ENCODE results near the gene FCER1G.

The FCER1G gene

GRCh38 chr1:161215076-161215475, at the start of gene FCER1G:
FCER1G (plus strand) TSS chr1:161215295; CDS start chr1:161215322, 27 bp downstream.
- no peak for DNase-seq (ENCODE audit: low read depth in 2 of 2)

GRCh38 chr1:161165742-161166668, 49.1 kb upstream of the FCER1G start, which contains the start of gene PPOX:
PPOX (plus strand) TSS chr1:161166426; CDS start chr1:161166848, 422 bp downstream.
- DNase-seq (ENCODE audit: low read depth in 2 of 2): peak; percentile 86

GRCh38 chr1:161166669-161167548, 48.2 kb upstream of the FCER1G start:
- no peak for DNase-seq (ENCODE audit: low read depth in 2 of 2)

- DNase-seq (ENCODE audit: low read depth in 2 of 2): no peak
Measured at GRCh38 chr1:161168906-161169305, 46.2 kb upstream of the FCER1G start.

GRCh38 chr1:161171191-161171590, 43.9 kb upstream of the FCER1G start:
- DNase-seq (ENCODE audit: low read depth in 2 of 2): no peak

GRCh38 chr1:161171696-161172095, 43.4 kb upstream of the FCER1G start:
- no peak for DNase-seq (ENCODE audit: low read depth in 2 of 2)

- no peak for DNase-seq (ENCODE audit: low read depth in 2 of 2)
Measured at GRCh38 chr1:161172349-161172748, 42.7 kb upstream of the FCER1G start.

GRCh38 chr1:161172776-161173376, 42.2 kb upstream of the FCER1G start:
- peak; percentile 91 to 94 for DNase-seq (ENCODE audit: low read depth in 2 of 2)

- DNase-seq (ENCODE audit: low read depth in 2 of 2): no peak
Measured at GRCh38 chr1:161173711-161174110, 41.4 kb upstream of the FCER1G start.

GRCh38 chr1:161174911-161175310, 40.2 kb upstream of the FCER1G start:
- DNase-seq (ENCODE audit: low read depth in 2 of 2): no peak

GRCh38 chr1:161175771-161176453, 39.2 kb upstream of the FCER1G start:
- DNase-seq (ENCODE audit: low read depth in 2 of 2): no peak

GRCh38 chr1:161176468-161177111, 38.5 kb upstream of the FCER1G start:
- DNase-seq (ENCODE audit: low read depth in 2 of 2): no peak

GRCh38 chr1:161177112-161177935, 37.8 kb upstream of the FCER1G start, which contains the start of gene B4GALT3:
B4GALT3 (minus strand) TSS chr1:161177507; CDS start chr1:161176060, 1,447 bp downstream.
- DNase-seq (ENCODE audit: low read depth in 2 of 2): no peak

- DNase-seq (ENCODE audit: low read depth in 2 of 2): no peak
Measured at GRCh38 chr1:161177936-161178244, 37.2 kb upstream of the FCER1G start.

- no peak for DNase-seq (ENCODE audit: low read depth in 2 of 2)
Measured at GRCh38 chr1:161179698-161180097, 35.4 kb upstream of the FCER1G start.

GRCh38 chr1:161180639-161181038, 34.5 kb upstream of the FCER1G start:
- DNase-seq (ENCODE audit: low read depth in 2 of 2): no peak

GRCh38 chr1:161182214-161182613, 32.9 kb upstream of the FCER1G start:
- no peak for DNase-seq (ENCODE audit: low read depth in 2 of 2)

GRCh38 chr1:161185282-161185682, 29.8 kb upstream of the FCER1G start:
- DNase-seq (ENCODE audit: low read depth in 2 of 2): peak in 1 of 2 experiments; percentile 45

- DNase-seq (ENCODE audit: low read depth in 2 of 2): no peak
Measured at GRCh38 chr1:161185732-161186311, 29.3 kb upstream of the FCER1G start.

- no peak for DNase-seq (ENCODE audit: low read depth in 2 of 2)
Measured at GRCh38 chr1:161187311-161187710, 27.8 kb upstream of the FCER1G start.

Measured in fibroblast of skin of left biceps (primary cell).